A549 (cell line): ENCODE measurements around the gene RNF145. TPM values are rescaled to one million over a fixed set of nuclear protein-coding genes. Genes with fewer than 3 reads are reported as not detected.
"Not testable (repeated sequence)": the region's sequence is repeated elsewhere in the genome, so short reads cannot be mapped to it uniquely, and the experiment has no call there.

ENCODE experiments used
- ATAC-seq, 2 experiments: fragments of 200-7000 bp in 1 of 2; fragments of >200 bp in 1 of 2; cut with Nextera tagmentation in 1 of 2; cut with Tn5 transposase in 1 of 2; 3 replicates each; pipeline versions ENCODE4 v1.8.0 to v1.9.1; 2018 to 2020; ENCODE audit warnings: mild to moderate bottlenecking in 1 of 2, moderate library complexity in 1 of 2
- CTCF ChIA-PET: fragments of 300-600 bp; sonication (Branson Sonifier 250); formaldehyde crosslinking; extraction: SDS; loops from one replicate; lab custom pipeline; 2021; ENCODE audit warnings: antibody characterized with exemption, inconsistent platforms; lab: Yijun Ruan, JAX
- POLR2A ChIA-PET: fragments of 350-600 bp; formaldehyde crosslinking; extraction: SDS; loops from one replicate; lab custom pipeline; 2021; ENCODE audit warnings: antibody characterized with exemption, inconsistent platforms; lab: Yijun Ruan, JAX
- DNase-seq, 2 experiments: peaks; one replicate each; pipeline versions ENCODE4 v3.0.0 to v3.0.0-alpha.2; 2011 to 2016; ENCODE audit warnings: low read depth in 1 of 2, low spot score in 1 of 2
- FAIRE-seq: peaks from 2 replicates; lab custom pipeline; 2011; peaks lifted over from hg19 to GRCh38; lab: Jason Lieb, UNC
- H3K27ac ChIP-seq, 2 experiments: fragments of >200 bp; sonication (Bioruptor Twin); formaldehyde crosslinking; 3 replicates each; pipeline ENCODE4 v1.5.1; 2016 to 2017
- H3K4me1 ChIP-seq: fragments of >200 bp; sonication (Bioruptor Twin); formaldehyde crosslinking; 3 replicates; pipeline ENCODE4 v1.6.1; 2016
- H3K4me2 ChIP-seq: fragments of >200 bp; sonication (Bioruptor Twin); formaldehyde crosslinking; 3 replicates; pipeline ENCODE4 v1.6.1; 2016
- H3K4me3 ChIP-seq: fragments of >200 bp; sonication (Bioruptor Twin); formaldehyde crosslinking; 3 replicates; pipeline ENCODE4 v1.5.1; 2016
- H3K9me3 ChIP-seq: fragments of >200 bp; sonication (Bioruptor Twin); formaldehyde crosslinking; 3 replicates; pipeline ENCODE4 v1.6.1; 2016
- BHLHE40 ChIP-seq: IDR thresholded peaks from 2 replicates; pipeline ENCODE4 v1.6.1; 2012; ENCODE audit warnings: low read depth, low read length, inconsistent platforms
- CBX8 ChIP-seq: fragments of 200-600 bp; sonication (generic); IDR thresholded peaks from 2 replicates; pipeline ENCODE4 v1.6.1; 2016
- CEBPB ChIP-seq, 2 experiments: fragments of >200 bp in 1 of 2; sonication (Bioruptor Twin) in 1 of 2; formaldehyde crosslinking in 1 of 2; IDR thresholded peaks; 2 replicates each; pipeline ENCODE4 v1.6.1; 2012 to 2016
- CHD2 ChIP-seq: fragments of 150-350 bp; IDR thresholded peaks from 2 replicates; pipeline ENCODE4 v1.6.1; 2014; ENCODE audit warnings: low read length; ENCODE audit not compliant: partially characterized antibody
- CTCF ChIP-seq: fragments of >200 bp; sonication (Bioruptor Twin); formaldehyde crosslinking; IDR thresholded peaks from 3 replicates; pipeline ENCODE4 v1.5.1; 2016
- ELK1 ChIP-seq: fragments of 150-350 bp; IDR thresholded peaks from 2 replicates; pipeline ENCODE4 v1.6.1; 2014; ENCODE audit warnings: low read depth, mild to moderate bottlenecking, low read length
- ESRRA ChIP-seq: fragments of 150-350 bp; IDR thresholded peaks from 2 replicates; pipeline ENCODE4 v1.6.1; 2014; ENCODE audit warnings: mild to moderate bottlenecking, low read length, borderline replicate concordance
- FOSB ChIP-seq: fragments of 250-450 bp; sonication (Bioruptor Pico); IDR thresholded peaks from 2 replicates; pipeline ENCODE4 v1.5.0; 2020; ENCODE audit warnings: mild to moderate bottlenecking, moderate library complexity
- FOXS1 ChIP-seq: fragments of 250-450 bp; sonication (Bioruptor Pico); IDR thresholded peaks from 2 replicates; pipeline ENCODE4 v1.5.0; 2020; ENCODE audit warnings: mild to moderate bottlenecking, moderate library complexity
- GATA3 ChIP-seq: IDR thresholded peaks from 2 replicates; pipeline ENCODE4 v1.6.1; 2012; ENCODE audit warnings: borderline replicate concordance
- HDAC2 ChIP-seq: fragments of 200-600 bp; sonication (generic); IDR thresholded peaks from 2 replicates; pipeline ENCODE4 v1.6.1; 2016
- HES2 ChIP-seq: fragments of >200 bp; sonication (Bioruptor Twin); formaldehyde crosslinking; IDR thresholded peaks from 2 replicates; pipeline ENCODE4 v1.6.1; 2016
- HEYL ChIP-seq: fragments of 250-450 bp; sonication (Bioruptor Pico); IDR thresholded peaks from 2 replicates; pipeline ENCODE4 v1.8.0; 2021; ENCODE audit warnings: mild to moderate bottlenecking, moderate library complexity
- HOXB5 ChIP-seq: fragments of 250-450 bp; sonication (Bioruptor Pico); IDR thresholded peaks from 2 replicates; pipeline ENCODE4 v1.5.0; 2020; ENCODE audit warnings: mild to moderate bottlenecking, moderate library complexity
- JUN ChIP-seq, 2 experiments: fragments of >200 bp; sonication (Bioruptor Twin); formaldehyde crosslinking; IDR thresholded peaks; 2 replicates in 1 of 2; 3 replicates in 1 of 2; pipeline ENCODE4 v1.6.1; 2016 to 2017
- KDM5A ChIP-seq: fragments of 200-600 bp; sonication (generic); IDR thresholded peaks from 2 replicates; pipeline ENCODE4 v1.6.1; 2016; ENCODE audit warnings: antibody characterized with exemption, mild to moderate bottlenecking
- MAX ChIP-seq: IDR thresholded peaks from 2 replicates; pipeline ENCODE4 v1.6.1; 2012
- NFE2L2 ChIP-seq: fragments of 150-350 bp; conservative IDR thresholded peaks from 2 replicates; pipeline ENCODE4 v1.6.1; 2014; ENCODE audit warnings: low read length
- RNF2 ChIP-seq: fragments of 200-600 bp; sonication (generic); IDR thresholded peaks from 2 replicates; pipeline ENCODE4 v1.6.1; 2016; ENCODE audit warnings: low read depth, mild to moderate bottlenecking, antibody characterized with exemption, moderate library complexity, borderline replicate concordance
- SREBF2 ChIP-seq: fragments of 450-650 bp; IDR thresholded peaks from 2 replicates; pipeline ENCODE4 v1.6.1; 2014; ENCODE audit warnings: mild to moderate bottlenecking, moderate library complexity
- USF2 ChIP-seq: fragments of 450-650 bp; IDR thresholded peaks from 2 replicates; pipeline ENCODE4 v1.6.1; 2014; ENCODE audit warnings: antibody characterized with exemption
- ZC3H11A ChIP-seq: fragments of 450-650 bp; IDR thresholded peaks from 2 replicates; pipeline ENCODE4 v1.6.1; 2014; ENCODE audit warnings: antibody characterized with exemption, mild to moderate bottlenecking
- ZNF302 ChIP-seq: fragments of 250-450 bp; sonication (Bioruptor Pico); IDR thresholded peaks from 2 replicates; pipeline ENCODE4 v1.9.0; 2021; ENCODE audit warnings: inconsistent platforms, mild to moderate bottlenecking, moderate library complexity
- whole genome bisulfite sequencing: methylation state at CpG from one replicate; pipeline ENCODE4 v1.1.6; 2017; ENCODE audit errors: missing lambda C conversion rate; 5-methylcytosine and 5-hydroxymethylcytosine counted together
- polyA plus RNA-seq, 4 experiments: library from polyadenylated mRNA; depleted of rRNA in 3 of 4; stranded (reverse); fragments of >200 nt; fragmentation: RNase III in 1 of 4; extraction: RNeasy Plus Mini Kit Qiagen cat#74134 plus additional on column Dnase treatment in 1 of 4; gene quantifications; 2 replicates in 3 of 4; 3 replicates in 1 of 4; pipeline ENCODE4 v1.2.3, GENCODE V29; 2011 to 2017

RNF145 gene
- polyA plus RNA-seq, 2 of the 4 experiments (the other 2 are of a cell fraction), result 122 to 146 TPM

- TF ChIP-seq USF2 (no peak), FOXS1 (CRISPR knock-in tag) (no peak), HOXB5 (CRISPR knock-in tag) (no peak), NFE2L2 (0 out of 2 replicates have a peak, but pooled peaks have one; percentile 5), ESRRA (no peak), FOSB (CRISPR knock-in tag) (no peak), SREBF2 (no peak), CTCF (no peak), MAX (0 out of 2 replicates have a peak, but pooled peaks have one; percentile 25), HDAC2 (no peak), ZC3H11A (no peak), CBX8 (no peak), KDM5A (no peak), HES2 (0 out of 2 replicates have a peak, but pooled peaks have one; percentile 22), JUN (IDR thresholded peaks at IDR 0.05) (peak; percentile 68 to 87; a peak in 2 of 5 replicates), GATA3 (peak; percentile 78; the same call in 1 of the 2 replicates), HEYL (CRISPR knock-in tag) (no peak), CEBPB (IDR thresholded peaks at IDR 0.05) (peak; percentile 78 to 91; a peak in 3 of 4 replicates), ELK1 (no peak), BHLHE40 (no peak), ZNF302 (no peak), RNF2 (no peak), CHD2 (no peak)
- TF ChIP-seq, all 56 proteins: peak for 12
Measured at GRCh38 chr5:159240301-159240870, 31.0 kb upstream of the RNF145 start (continued).

GRCh38 chr5:159235871-159236520, 26.6 kb upstream of the RNF145 start:
- H3K4me3 ChIP-seq, H3K27ac ChIP-seq, FAIRE-seq, H3K9me3 ChIP-seq, POLR2A ChIA-PET, H3K4me2 ChIP-seq, ATAC-seq, DNase-seq: not testable (repeated sequence)
- H3K4me1 ChIP-seq, result peaks cover 23% of the 10 kb centered on the region
- 92% methylated on average over 2 of the region's 2 CpGs for WGBS
- CTCF ChIA-PET, result interaction anchor here (1.1 to 1.2 kb wide), 2 partner anchors 36 to 81 kb away, joined by 5 read pairs; no protein-coding TSS in a partner anchor
